Esophagus squamous epithelium (tissue), 5 donors: ENCODE data around the gene TPST1. TPM values are rescaled to one million over a fixed set of nuclear protein-coding genes. Genes with fewer than 3 reads are reported as not detected.
"Not testable (repeated sequence)": the region's sequence is repeated elsewhere in the genome, so short reads cannot be mapped to it uniquely, and the experiment has no call there.

ENCODE experiments used
- DNase-seq: peaks from one replicate; lab custom pipeline; 2025; lab: John Stamatoyannopoulos, UW
- H3K27ac ChIP-seq, 4 donors: fragments of 200-600 bp; sonication (generic); one replicate each; pipeline ENCODE4 v1.5.1; 2016 to 2019; ENCODE audit warnings: mild to moderate bottlenecking in 1 of 4
- H3K27me3 ChIP-seq, 4 donors: fragments of 200-600 bp; sonication (generic); 1 replicate in 3 of 4; 2 replicates in 1 of 4; pipeline versions ENCODE4 v1.5.1 to v1.6.0; 2017 to 2021; ENCODE audit warnings: antibody characterized with exemption in 1 of 4
- H3K36me3 ChIP-seq, 3 donors: fragments of 200-600 bp; sonication (generic); one replicate each; pipeline ENCODE4 v1.5.1; 2016 to 2019
- H3K4me1 ChIP-seq, 3 donors: fragments of 200-600 bp; sonication (generic); one replicate each; pipeline ENCODE4 v1.5.1; 2017 to 2019
- H3K4me3 ChIP-seq, 4 donors: fragments of 200-600 bp; sonication (generic); 1 replicate in 3 of 4; 2 replicates in 1 of 4; pipeline ENCODE4 v1.5.1; 2016 to 2019; ENCODE audit warnings: mild to moderate bottlenecking in 2 of 4, moderate library complexity in 1 of 4
- H3K9me3 ChIP-seq, 3 donors: fragments of 200-600 bp; sonication (generic); one replicate each; pipeline ENCODE4 v1.5.1; 2016 to 2019
- CTCF ChIP-seq, 6 experiments: fragments of 450-650 bp in 4 of 6; fragments of 200-600 bp in 2 of 6; sonication (generic) in 2 of 6; IDR thresholded peaks; one replicate each; pipeline ENCODE4 v1.5.1; 2016 to 2019; ENCODE audit warnings: antibody characterized with exemption in 6 of 6, mild to moderate bottlenecking in 4 of 6, moderate library complexity in 4 of 6
- POLR2A ChIP-seq, 4 donors: fragments of 450-650 bp; IDR thresholded peaks; one replicate each; pipeline ENCODE4 v1.6.1; 2017; ENCODE audit warnings: antibody characterized with exemption in 4 of 4, mild to moderate bottlenecking in 4 of 4, moderate library complexity in 3 of 4
- WGBS, 2 donors: methylation state at CpG; one replicate each; pipeline ENCODE4 v1.1.5; 2018; 5-methylcytosine and 5-hydroxymethylcytosine counted together
- intact Hi-C: fragments of 100-400 bp; cut with DNase I; formaldehyde crosslinking; loops from one replicate; pipeline ENCODE4 v1.15.0; 2022
- total RNA-seq, 4 donors: library from RNA; depleted of rRNA; stranded (reverse); fragments of >200 nt; gene quantifications; one replicate each; pipeline ENCODE4 v1.1.0, GENCODE V29; 2016
- donor health status: DM: yes; HTN: yes; CAD: no.

The TPST1 gene
- total RNA-seq, 4 donors from 2014 or later: 10.2 to 23.1 (median 17.1) TPM

- Histone ChIP-seq H3K4me1 (peaks cover 0 to 5% (median 0%) of the 10 kb centered on the region in 3 donors), H3K27ac (no peak overlapping the region), H3K9me3 (peaks cover 0 to 10% (median 0%) of the 10 kb centered on the region in 3 donors), H3K4me3 (no peak overlapping the region), H3K27me3 (no peaks in the 10 kb centered on the region), H3K36me3 (peaks cover 0 to 45% (median 5%) of the 10 kb centered on the region in 3 donors)
- DNase-seq: no peak
- no peak for TF ChIP-seq CTCF (IDR thresholded peaks at IDR 0.05)
- TF ChIP-seq POLR2A (IDR thresholded peaks at IDR 0.05): no peak
- 92 to 95% methylated on average over 11 of the region's 11 CpGs for WGBS, 2 donors
- intact Hi-C loops: no loop called here
Measured at GRCh38 chr7:66377714-66378113, 172.6 kb downstream of the TPST1 start.

GRCh38 chr7:66379542-66380160, 174.5 kb downstream of the TPST1 start:
- Histone ChIP-seq H3K4me1 (peaks cover 0 to 5% (median 0%) of the 10 kb centered on the region in 3 donors), H3K36me3 (peaks cover 0 to 45% (median 5%) of the 10 kb centered on the region in 3 donors), H3K9me3 (peaks cover 0 to 10% (median 0%) of the 10 kb centered on the region in 3 donors), H3K27me3 (no peaks in the 10 kb centered on the region), H3K4me3 (no peak overlapping the region), H3K27ac (peak overlapping the region; percentile 22 to 63 (median 31))
- 80 to 91% methylated on average over 6 of the region's 6 CpGs for WGBS, 2 donors
- TF ChIP-seq CTCF (IDR thresholded peaks at IDR 0.05): no peak
- no peak for TF ChIP-seq POLR2A (IDR thresholded peaks at IDR 0.05)
- intact Hi-C loops: no loop called here
- no peak for DNase-seq

- no peak for DNase-seq
- Histone ChIP-seq H3K27me3 (no peaks in the 10 kb centered on the region), H3K27ac (peak overlapping the region in 2 of 4 donors; percentile 34 to 63), H3K4me1 (peaks cover 0 to 11% (median 3%) of the 10 kb centered on the region in 3 donors), H3K36me3 (peaks cover 0 to 45% (median 5%) of the 10 kb centered on the region in 3 donors), H3K9me3 (peaks cover 0 to 10% (median 0%) of the 10 kb centered on the region in 3 donors), H3K4me3 (no peak overlapping the region)
- 82 to 83% methylated on average over 4 to 5 of the region's 5 CpGs for WGBS, 2 donors
- intact Hi-C loops: no loop called here
- no peak for TF ChIP-seq POLR2A (IDR thresholded peaks at IDR 0.05)
- no peak for TF ChIP-seq CTCF (IDR thresholded peaks at IDR 0.05)
Measured at GRCh38 chr7:66380272-66380888, 175.2 kb downstream of the TPST1 start.

DNA sequence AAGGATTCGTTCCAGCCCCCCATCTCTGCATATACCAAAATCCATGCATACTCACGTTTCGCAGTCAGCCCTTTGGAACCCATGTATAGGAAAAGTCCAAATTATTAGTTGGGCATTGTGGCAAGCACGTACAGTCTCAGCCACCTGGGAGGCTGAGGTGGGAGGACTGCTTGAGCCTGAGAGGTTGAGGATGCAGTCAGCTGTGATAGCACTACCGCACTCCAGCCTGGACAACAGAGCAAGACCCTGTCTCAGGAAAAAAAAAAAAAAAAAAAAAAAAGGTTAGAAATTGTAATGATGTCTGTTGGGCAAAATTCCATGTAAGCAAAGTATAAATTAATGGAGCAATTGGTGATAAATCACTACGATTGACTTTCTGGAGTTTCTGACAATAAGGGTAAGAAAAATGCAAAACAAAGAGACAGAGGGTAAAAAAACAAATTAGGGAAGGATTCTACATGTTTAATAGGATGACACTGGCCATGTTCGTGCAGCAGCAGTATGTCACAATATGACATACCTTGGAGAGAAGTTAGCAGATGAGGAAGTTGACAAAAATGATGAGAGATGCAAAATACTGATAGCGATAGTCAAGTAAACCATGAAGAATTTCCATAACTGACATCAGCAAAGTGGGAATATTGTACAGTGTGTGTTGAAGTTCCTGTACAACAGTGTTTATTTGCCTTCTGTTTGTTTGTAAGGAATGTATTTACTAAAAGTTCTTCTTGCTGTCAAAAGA, 177.2 kb downstream of the TPST1 start:
- intact Hi-C loops, H3K4me3 ChIP-seq, H3K27ac ChIP-seq, DNase-seq, H3K9me3 ChIP-seq, H3K27me3 ChIP-seq: not testable (repeated sequence)
- H3K4me1 ChIP-seq: peaks cover 0 to 17% (median 3%) of the 10 kb centered on the region in 3 donors
- WGBS, 2 donors: 84 to 86% methylated on average over 8 of the region's 8 CpGs
- peaks cover 0 to 34% (median 5%) of the 10 kb centered on the region in 3 donors for H3K36me3 ChIP-seq

DNA sequence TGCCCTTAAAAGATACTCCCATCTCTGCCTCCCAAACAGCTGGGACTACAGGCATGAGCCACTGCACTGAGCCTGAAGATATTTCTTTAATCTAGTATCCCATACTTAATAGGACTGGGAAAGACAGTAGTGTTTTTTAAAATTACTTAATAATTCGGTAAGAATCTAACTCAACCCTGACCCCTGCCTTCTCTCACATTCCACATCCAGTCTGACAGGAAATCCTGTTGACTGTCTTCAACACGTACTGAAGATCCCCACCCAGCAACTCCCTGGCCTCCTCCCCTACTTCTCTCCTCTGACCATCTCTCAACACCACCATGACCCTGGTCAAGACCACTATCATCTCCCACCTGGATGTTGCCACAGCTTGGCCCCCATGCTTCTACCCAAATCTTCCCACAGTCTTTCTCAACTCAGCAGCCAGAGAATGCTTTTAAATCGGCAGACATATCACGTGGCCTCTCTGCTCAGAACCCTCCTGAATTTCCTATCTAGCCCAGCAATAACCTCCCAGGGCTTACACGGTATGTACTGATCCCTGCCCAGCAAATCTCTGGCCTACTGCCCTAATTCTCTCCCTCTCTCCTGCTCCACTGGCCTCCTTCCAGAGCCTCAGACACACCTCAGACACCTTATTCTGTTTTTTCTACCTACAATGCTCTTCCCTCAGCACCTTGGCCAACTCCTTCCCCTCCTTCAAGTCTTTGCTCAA, 180.2 kb downstream of the TPST1 start:
- Histone ChIP-seq H3K36me3 (peaks cover 0 to 18% (median 0%) of the 10 kb centered on the region in 3 donors), H3K27ac (peak overlapping the region in 3 of 4 donors; percentile 46 to 69 (median 53)), H3K4me1 (peaks cover 0 to 12% (median 3%) of the 10 kb centered on the region in 3 donors)
- DNase-seq, H3K4me3 ChIP-seq, intact Hi-C loops, H3K9me3 ChIP-seq, H3K27me3 ChIP-seq: not testable (repeated sequence)
- WGBS, 2 donors: 31 to 38% methylated on average over 5 of the region's 5 CpGs

DNA sequence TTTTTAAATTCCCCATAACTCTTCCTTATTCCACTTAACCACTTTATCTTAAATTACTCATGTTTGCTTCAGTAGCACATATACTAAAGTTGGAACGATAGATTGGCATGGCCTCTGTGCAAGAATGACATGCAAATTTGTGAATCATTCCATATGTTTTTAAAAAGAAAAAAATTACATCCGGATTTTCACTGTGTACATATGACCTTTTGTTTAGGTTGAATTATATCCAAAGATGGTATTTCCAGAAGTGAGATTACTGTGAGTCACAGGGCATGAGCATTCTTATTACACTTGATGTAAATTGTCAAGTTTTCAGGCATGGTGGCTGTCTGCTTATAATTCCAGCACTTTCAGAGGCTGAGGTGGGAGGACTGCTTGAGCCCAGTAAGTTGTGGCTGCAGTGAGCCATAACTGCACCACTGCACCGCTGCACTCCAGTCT, 190.0 kb downstream of the TPST1 start:
- DNase-seq, intact Hi-C loops, H3K9me3 ChIP-seq, H3K36me3 ChIP-seq, H3K4me3 ChIP-seq, H3K27me3 ChIP-seq: not testable (repeated sequence)
- peak overlapping the region in 1 of 4 donors; percentile 36 for H3K27ac ChIP-seq
- H3K4me1 ChIP-seq: peaks cover 0 to 14% (median 0%) of the 10 kb centered on the region in 3 donors
- WGBS, 2 donors: 24 to 41% methylated on average over 3 of the region's 3 CpGs

GRCh38 chr7:66396052-66396451, 190.9 kb downstream of the TPST1 start:
- Histone ChIP-seq H3K27ac (peak overlapping the region in 1 of 4 donors; percentile 36), H3K4me1 (peaks cover 0 to 14% (median 0%) of the 10 kb centered on the region in 3 donors), H3K36me3 (peaks cover 0 to 17% (median 0%) of the 10 kb centered on the region in 3 donors)
- H3K27me3 ChIP-seq, H3K9me3 ChIP-seq, DNase-seq, H3K4me3 ChIP-seq, intact Hi-C loops: not testable (repeated sequence)
- 55 to 74% methylated on average over 2 to 3 of the region's 3 CpGs for WGBS, 2 donors

- H3K9me3 ChIP-seq, H3K27me3 ChIP-seq, H3K4me3 ChIP-seq, H3K4me1 ChIP-seq, H3K27ac ChIP-seq, intact Hi-C loops, DNase-seq: not testable (repeated sequence)
- WGBS, 2 donors: 61 to 65% methylated on average over 4 to 5 of the region's 5 CpGs
- H3K36me3 ChIP-seq: peaks cover 0 to 32% (median 0%) of the 10 kb centered on the region in 3 donors
Measured at GRCh38 chr7:66398841-66399240, 193.7 kb downstream of the TPST1 start.
